ENCODE data around the gene MC1R.
"Not testable (repeated sequence)": the region's sequence is repeated elsewhere in the genome, so short reads cannot be mapped to it uniquely, and the experiment has no call there.

The MC1R gene

DNA sequence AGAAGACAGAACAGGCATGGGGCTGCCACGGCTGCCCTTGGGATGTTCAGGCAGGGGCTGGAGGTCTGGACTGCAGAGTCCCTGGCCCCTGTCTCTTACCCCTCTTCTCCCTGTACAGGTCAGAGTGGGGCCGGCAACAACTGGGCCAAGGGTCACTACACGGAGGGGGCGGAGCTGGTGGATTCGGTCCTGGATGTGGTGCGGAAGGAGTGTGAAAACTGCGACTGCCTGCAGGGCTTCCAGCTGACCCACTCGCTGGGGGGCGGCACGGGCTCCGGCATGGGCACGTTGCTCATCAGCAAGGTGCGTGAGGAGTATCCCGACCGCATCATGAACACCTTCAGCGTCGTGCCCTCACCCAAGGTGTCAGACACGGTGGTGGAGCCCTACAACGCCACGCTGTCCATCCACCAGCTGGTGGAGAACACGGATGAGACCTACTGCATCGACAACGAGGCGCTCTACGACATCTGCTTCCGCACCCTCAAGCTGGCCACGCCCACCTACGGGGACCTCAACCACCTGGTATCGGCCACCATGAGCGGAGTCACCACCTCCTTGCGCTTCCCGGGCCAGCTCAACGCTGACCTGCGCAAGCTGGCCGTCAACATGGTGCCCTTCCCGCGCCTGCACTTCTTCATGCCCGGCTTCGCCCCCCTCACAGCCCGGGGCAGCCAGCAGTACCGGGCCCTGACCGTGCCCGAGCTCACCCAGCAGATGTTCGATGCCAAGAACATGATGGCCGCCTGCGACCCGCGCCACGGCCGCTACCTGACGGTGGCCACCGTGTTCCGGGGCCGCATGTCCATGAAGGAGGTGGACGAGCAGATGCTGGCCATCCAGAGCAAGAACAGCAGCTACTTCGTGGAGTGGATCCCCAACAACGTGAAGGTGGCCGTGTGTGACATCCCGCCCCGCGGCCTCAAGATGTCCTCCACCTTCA, 16.2 kb downstream of the MC1R start:
- no peak for DNase-seq (ENCODE audit: low read depth in 2 of 2)

DNA sequence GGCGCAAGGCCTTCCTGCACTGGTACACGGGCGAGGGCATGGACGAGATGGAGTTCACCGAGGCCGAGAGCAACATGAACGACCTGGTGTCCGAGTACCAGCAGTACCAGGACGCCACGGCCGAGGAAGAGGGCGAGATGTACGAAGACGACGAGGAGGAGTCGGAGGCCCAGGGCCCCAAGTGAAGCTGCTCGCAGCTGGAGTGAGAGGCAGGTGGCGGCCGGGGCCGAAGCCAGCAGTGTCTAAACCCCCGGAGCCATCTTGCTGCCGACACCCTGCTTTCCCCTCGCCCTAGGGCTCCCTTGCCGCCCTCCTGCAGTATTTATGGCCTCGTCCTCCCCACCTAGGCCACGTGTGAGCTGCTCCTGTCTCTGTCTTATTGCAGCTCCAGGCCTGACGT, 17.0 kb downstream of the MC1R start:
- DNase-seq (ENCODE audit: low read depth in 2 of 2) = not testable (repeated sequence)

DNA sequence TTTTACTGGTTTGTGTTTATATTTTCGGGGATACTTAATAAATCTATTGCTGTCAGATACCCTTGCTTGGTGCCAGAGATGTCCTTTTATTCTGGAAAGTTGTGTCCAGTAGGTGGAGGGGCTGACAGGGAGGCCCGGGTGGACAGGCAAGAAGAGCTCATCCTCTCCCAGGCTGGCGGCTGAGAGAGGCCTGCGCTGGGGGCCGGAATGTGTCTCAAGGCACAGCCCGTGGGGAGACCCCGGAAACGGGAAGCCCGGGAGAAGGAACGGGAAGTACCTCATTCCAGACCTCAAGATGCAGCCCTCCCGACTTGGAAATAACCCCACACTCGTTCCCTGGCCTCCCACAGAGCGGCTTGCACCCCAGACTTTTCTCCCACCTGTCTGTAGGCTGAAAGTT, 17.4 kb downstream of the MC1R start:
- DNase-seq (ENCODE audit: low read depth in 2 of 2) = no peak

DNA sequence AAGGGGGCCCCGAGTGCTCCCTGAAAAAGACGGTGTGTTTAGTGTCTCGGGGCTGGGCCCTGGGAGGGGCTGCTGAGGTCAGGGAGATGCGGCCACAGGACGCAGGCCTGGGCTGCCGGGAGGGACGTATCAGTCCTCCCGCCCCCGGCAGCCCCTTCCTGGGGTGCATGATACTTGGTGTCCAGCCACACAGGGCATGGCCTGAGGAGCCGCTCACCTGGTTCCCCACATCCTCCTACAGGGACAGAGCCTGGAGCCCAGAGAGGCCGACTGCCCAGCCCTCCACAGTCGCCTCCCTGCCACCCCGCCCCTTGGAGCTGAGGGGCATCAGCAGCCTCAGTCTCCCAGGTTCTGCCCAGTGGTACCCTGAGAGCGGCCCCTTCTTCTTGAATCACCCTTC, 17.8 kb downstream of the MC1R start:
- no peak for DNase-seq (ENCODE audit: low read depth in 2 of 2)

DNA sequence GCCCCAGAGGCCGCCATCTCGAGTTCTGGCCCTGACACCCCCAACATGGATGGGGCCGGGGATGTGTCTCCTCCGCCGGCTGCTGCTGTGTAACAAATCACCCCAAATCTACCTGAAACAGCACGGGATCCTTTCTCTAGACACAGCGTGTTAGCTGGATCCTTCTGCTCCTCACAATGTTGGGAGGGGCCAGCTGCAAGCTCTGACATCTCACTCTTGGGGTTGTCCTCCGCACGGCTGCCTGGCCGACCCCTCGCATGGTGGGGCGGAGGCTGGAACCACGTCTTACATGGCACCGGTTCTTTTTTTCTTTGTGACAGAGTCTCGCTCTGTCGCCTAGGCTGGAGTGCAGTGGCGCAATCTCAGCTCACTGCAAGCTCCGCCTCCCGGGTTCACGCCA, 18.3 kb downstream of the MC1R start:
- no peak for DNase-seq (ENCODE audit: low read depth in 2 of 2)

DNA sequence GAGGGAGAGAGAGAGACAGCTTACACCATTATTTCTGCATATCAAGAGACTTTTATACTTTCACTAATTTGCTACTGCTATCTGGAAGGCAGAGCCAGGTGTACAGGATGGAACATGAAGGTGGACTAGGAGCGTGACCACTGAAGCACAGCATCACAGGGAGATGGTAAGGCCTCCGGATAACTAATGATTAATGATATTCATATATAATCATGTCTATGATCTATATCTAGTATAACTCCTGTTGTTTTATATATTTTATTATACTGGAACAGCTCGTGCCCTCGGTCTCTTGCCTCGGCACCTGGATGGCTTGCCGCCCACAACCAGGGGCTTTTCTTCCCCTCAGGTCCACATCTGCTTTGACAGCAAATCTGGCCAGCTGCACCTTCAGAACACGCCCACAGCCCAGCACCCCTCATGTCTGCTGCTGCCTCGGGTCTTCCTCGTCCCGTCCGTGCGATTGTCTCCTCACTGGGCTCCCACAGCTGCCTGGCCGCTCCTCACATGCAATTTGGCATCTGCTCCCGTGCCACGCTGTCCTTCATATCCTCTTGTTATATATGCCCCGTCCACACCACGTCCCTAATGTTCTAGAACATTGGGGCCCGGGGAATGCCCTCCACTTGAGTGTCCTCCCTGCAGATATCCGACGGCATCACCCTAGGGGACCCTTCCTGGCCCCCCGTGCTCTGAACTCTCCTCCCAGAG, 19.7 kb downstream of the MC1R start:
- DNase-seq (ENCODE audit: low read depth in 2 of 2) = no peak

DNA sequence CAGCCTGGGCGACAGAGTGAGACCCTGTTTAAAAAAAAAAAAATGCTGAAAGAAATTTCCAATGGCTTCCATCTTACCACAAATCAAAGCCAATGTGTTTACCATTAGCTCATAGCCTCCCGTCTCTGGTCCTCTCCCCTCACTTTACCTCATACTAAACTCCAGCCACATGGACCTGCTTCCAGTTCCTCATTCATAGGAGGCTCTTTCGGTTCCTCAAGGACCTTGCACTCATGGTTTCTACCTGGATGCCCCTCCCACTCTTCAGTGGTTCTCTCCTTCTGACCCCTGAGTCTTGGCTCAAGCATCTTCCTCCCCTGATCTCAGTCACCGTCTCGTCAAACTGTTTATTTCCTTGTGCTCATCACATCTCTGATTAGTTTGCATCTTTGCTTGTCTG, 26.1 kb downstream of the MC1R start:
- DNase-seq (ENCODE audit: low read depth in 2 of 2) = no peak

DNA sequence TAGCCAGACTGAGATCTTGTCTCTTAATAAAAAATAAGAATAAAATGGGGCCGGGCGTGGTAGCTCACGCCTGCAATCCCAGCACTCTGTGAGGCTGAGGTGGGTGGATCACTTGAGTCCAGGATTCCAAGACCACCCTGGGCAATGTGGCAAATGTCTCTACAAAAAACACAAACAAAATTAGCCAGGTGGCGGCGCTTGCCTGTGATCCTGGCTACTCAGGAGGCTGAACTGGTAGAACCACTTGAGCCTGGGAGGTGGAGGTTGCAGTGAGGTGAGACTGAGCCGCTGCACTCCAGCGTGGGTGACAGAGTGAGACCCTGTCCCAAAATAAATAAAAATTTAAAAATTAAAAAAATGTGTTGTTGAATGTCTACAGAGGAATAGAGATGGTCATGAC, 27.0 kb downstream of the MC1R start:
- no peak for DNase-seq (ENCODE audit: low read depth in 2 of 2)

DNA sequence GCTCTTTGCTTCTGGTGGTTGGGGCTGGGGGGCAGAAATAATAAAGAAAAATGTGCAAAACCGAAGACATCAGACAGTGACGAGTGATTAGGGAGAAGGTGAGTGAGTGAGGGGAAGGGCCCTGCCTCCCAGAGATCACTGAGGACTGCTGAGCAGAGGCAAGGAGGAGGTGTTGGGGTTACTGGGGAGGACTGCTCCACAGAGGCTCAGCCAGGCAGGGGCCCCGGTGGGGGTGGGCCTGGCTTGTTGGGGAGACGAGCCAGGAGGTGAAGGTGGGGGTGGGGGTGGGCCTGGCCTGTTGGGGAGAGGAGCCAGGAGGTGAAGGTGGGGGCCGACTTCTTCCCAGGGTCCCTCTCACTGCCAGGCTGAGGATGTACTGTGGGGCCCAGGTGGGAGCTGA, 27.9 kb downstream of the MC1R start:
- DNase-seq (ENCODE audit: low read depth in 2 of 2) = no peak

DNA sequence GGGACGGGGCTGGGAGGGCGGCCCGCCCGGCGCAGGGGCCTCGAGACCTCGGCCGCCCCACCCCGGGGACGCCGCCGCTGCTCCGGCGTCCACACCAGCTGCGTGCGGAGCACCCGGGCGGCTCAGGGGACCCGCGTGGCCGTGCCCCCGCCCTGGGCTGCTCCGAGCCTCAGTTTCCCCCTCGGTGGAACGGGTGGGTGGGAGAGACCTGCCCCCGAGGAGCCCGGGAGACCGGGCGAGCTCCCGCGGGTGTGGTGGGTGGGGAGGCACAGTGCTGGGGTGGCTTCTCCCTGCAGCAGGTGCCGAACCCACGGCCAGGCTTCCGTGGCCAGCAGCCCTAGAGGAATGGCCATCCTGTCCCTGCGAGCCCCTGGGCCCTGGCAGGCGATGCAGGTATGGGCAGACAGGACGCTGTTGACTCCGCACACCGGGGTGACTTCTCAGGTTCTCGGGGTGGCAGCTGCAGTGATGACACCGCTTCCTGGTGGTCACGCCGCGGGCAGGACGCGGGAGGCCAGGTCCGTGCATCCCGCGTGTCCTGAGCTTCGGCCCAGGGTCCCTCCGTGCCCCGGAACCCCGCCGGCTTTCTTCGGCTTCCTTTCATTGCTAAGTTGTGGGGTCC, 30.6 kb downstream of the MC1R start:
- no peak for DNase-seq (ENCODE audit: low read depth in 2 of 2)

DNA sequence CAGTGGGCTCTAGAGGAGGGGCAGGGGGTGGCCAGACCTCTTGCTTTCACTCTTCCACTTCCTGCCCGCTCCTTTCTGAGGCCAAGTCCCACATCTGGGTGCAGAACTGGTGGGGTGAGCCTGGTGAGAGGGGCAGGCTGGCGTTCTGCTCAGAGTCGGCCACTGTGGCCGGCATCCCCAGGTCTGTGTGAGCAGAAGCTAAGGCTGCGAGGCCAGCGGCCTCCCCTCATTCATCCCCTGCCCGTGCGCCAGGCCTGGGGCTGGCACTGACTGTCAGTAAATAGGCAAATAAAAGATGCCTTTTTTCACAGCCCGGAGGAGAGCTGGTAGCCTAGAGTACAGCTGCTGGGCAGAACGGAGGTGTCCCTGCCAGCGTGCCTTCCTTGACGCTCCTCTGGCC, 31.1 kb downstream of the MC1R start:
- DNase-seq (ENCODE audit: low read depth in 2 of 2) = no peak

DNA sequence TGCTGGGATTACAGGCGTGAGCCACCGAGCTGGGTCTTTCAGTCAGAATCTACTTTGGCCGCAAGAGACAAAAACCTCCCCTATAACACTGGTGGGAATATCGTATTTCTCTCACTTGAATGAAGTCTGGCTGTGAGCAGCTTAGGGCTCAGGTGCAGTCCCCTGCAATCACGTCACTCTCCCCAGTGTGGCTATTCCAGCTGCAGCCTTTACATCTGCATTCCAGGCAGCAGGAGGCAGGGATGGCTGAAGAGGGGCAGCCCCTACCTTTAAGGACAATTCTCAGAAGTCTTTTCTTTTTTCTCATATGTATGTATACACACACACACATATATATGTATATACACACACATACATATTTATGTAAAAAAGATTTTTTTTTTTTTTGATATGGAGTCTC, 32.8 kb downstream of the MC1R start:
- no peak for DNase-seq (ENCODE audit: low read depth in 2 of 2)

DNA sequence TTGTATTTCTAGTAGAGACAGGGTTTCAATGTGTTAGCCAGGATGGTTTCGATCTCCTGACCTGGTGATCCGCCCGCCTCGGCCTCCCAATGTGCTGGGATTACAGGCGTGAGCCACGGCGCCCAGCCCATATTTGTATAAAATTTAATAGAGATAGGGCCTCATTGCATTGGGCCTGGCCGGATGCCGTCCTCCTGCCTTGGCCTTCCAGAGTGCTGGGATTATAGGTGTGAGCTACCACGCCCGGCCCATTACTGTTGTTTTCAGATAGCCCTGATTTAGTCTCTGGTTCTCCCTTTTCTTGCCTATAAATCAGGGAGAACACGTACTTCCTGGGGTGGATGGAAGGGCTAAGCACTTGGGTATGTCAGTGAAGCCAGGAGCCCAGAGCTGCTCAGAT, 33.4 kb downstream of the MC1R start:
- no peak for DNase-seq (ENCODE audit: low read depth in 2 of 2)

DNA sequence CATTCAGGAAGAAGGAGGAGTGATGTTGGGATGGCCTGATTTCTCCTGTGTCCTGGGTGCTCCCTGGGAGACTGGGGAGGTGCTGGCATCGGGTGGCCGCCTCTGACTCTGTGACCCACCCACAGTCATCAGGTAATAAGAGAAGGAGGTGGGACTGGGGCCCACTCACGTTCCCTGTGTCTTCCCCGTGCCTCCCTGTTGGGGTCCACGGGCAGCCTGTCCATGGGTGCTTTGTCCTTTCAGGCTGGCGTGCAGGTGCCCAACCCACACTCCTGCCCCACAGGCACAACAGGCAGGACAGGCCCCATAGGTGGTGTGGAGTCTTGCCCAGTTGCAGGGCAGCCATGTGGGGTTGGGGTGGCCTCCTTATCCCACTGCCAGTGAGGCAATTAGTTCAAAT, 33.9 kb downstream of the MC1R start:
- no peak for DNase-seq (ENCODE audit: low read depth in 2 of 2)

DNA sequence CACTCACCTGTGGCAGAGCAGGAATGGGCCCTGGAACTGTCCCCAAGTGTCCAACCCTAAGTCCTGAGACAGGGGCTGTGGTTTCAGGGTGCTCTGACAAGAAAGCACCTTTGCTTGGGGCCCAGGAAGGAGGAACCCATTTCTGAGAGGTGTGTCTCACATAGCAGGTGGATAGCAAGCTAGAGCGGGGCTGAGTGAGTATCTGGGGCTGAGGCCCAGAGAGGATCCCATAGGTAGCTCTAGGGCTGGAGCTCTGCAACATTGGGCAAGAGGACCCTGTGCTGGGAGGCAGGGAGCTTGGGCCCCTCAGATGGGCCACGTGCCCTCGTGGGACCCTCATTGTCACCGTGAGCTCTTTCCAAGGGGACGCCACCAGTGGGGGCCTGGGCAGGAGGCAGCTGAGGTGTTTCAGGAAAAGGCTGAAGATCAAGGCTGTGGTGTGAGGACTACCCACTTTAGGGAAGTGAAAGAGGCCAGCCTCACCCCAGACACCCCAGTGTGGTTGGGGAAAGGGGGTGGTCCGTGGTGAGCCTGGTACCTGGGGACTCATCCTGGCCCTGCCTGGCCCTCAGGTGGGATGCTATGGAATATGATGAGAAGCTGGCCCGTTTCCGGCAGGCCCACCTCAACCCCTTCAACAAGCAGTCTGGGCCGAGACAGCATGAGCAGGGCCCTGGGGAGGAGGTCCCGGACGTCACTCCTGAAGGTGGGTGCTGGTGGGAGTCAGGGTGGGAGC, 35.2 kb downstream of the MC1R start:
- DNase-seq (ENCODE audit: low read depth in 2 of 2) = no peak

DNA sequence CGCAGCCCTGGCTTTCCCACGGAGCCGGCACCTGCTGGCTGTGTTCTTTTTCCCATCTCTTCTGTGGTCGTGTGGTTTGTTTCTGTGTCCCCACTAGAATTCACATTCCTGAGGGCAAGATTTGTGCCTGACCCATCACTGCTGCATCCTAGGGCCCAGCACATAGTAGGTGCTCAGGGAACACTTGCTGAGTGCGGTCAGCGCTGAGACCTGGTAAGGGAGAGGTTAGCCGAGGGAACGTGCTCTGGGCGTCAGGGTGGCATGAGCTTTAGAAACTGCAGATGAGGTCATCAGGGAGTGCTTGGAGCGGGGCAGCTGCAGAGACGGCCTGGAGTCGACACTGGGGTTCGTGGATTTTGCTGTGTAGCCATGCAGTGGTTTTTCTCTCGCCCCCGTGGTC, 35.8 kb downstream of the MC1R start:
- DNase-seq (ENCODE audit: low read depth in 2 of 2) = no peak

DNA sequence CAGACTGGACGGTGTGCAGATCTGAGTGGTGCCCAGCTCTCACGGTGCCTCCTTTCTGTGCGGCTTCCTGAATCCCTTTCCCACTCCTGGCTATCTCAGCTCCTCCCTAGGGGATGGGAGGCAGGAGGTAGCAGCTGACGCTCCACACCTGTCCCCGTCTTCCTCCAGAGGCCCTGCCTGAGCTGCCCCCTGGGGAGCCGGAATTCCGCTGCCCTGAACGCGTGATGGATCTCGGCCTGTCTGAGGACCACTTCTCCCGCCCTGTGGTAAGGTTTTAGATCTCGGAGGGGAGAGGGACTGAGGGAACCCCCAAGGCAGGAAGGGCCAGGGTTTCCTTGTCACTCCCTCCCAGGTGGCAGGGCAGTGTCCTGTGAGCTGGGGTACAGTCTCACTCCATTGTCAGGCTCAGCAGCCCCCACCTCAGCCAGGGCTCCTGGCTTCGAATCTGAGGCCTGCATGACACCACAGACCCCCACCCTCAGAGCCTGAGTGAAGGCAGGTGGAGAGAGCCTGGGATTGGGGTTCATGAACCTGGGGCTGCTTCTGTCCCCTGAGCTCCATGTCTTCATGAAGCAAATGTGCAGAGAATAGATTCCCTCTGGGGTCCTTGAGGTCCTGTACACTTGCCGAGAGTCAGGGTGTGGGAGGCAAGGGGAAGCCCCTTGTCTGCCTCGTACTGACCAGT, 36.5 kb downstream of the MC1R start:
- no peak for DNase-seq (ENCODE audit: low read depth in 2 of 2)

DNA sequence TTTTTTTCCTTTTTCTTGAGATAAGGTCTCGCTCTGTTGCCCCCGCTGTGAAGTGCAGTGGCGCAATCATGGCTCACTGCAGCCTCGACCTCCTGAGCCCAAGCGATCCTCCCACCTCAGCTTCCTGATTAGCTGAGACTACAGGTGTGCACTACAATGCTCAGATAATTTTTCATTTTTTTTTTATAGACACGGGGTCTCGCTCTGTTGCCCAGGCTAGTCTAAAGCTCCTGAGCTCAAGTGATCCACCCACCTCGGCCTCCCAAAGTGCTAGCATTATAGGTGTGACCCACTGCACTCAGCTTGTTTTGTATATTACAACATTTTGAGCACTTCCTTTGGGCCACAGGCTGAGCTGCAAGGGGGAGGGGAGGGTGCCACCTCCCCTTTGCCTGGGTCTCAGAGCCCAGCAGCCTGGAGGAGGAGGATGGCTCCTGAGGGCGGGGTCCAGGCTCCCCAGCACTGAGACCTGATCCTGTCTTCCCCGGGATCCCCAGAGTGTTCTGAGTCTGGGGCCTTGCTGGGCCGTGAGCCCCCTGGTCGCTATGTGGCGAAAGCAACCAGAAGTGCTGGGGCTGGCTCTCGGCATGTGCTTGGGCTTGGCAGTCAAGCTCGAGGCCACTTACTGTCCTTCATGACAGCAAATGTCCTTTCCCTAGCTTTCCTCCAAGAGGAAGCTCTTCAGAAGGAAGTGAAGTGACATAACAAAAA, 38.0 kb downstream of the MC1R start:
- no peak for DNase-seq (ENCODE audit: low read depth in 2 of 2)

DNA sequence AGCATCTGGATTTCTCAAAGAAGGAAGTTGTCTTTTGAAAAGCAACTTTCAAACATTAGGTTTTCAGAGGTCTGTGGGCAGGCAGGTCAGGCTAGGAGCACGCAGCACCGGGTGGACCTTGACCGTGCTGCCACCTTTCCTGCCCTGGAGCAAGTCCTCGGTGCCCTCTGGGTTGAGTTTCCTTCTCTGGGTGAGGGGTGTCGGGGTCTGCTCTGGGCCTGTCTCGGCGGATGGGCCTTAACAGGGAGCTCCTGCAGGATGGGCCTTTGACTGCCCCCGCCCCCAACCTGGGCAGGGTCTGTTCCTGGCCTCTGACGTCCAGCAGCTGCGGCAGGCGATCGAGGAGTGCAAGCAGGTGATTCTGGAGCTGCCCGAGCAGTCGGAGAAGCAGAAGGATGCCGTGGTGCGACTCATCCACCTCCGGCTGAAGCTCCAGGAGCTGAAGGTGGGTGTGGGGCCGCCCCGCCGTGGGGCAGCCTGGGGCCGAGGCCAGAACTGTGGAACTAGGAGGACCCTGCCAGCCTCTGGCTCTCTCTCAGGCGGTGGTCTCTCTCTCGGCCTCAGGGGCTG, 38.6 kb downstream of the MC1R start:
- DNase-seq (ENCODE audit: low read depth in 2 of 2) = no peak

DNA sequence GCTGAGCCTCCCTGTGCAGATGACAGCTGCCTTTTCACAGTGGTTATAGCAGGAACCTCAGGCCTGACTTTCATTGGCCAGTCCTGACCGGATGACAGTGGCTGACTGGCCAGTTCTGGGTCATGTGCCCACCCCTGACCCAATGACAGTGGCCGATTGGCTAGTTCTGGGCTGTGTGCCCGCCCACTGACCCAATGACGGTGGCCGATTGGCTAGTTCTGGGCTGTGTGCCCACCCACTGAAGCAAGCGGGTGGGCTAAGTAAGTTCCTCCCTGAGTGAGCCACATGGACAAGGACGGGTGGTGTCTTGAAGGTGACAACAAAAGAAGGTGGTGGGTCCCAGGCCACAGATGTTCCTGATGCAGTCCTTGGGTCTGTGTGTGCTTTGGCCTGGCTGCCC, 39.4 kb downstream of the MC1R start:
- no peak for DNase-seq (ENCODE audit: low read depth in 2 of 2)

DNA sequence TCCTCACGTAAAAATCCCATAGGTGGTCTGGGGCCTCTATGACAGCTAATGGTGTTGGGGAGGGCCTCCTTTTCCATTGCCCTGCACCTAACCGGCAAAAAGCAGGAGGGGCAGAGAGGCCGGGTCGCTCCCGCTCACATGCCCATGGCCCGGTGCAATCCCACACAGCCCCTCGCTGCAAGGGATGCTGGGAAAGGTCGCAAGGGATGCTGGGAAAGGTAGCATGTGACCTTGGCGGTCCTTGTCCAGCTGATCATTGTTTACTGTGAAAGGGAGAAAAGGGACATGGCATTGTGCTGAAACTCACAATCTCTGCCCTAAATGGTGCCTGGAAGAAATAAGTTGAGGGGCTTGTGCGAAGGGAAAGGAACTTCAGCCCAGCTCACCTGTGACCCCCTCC, 39.9 kb downstream of the MC1R start:
- DNase-seq (ENCODE audit: low read depth in 2 of 2) = no peak
